Measurements from ENCODE around the gene RPS15. TPM values are rescaled to one million over a fixed set of nuclear protein-coding genes. Genes with fewer than 3 reads are reported as not detected.

The RPS15 gene
- total and polyA plus RNA-seq, 3 experiments from 2014 or later, result 1,485 to 2,756 (median 1,540) TPM

DNA sequence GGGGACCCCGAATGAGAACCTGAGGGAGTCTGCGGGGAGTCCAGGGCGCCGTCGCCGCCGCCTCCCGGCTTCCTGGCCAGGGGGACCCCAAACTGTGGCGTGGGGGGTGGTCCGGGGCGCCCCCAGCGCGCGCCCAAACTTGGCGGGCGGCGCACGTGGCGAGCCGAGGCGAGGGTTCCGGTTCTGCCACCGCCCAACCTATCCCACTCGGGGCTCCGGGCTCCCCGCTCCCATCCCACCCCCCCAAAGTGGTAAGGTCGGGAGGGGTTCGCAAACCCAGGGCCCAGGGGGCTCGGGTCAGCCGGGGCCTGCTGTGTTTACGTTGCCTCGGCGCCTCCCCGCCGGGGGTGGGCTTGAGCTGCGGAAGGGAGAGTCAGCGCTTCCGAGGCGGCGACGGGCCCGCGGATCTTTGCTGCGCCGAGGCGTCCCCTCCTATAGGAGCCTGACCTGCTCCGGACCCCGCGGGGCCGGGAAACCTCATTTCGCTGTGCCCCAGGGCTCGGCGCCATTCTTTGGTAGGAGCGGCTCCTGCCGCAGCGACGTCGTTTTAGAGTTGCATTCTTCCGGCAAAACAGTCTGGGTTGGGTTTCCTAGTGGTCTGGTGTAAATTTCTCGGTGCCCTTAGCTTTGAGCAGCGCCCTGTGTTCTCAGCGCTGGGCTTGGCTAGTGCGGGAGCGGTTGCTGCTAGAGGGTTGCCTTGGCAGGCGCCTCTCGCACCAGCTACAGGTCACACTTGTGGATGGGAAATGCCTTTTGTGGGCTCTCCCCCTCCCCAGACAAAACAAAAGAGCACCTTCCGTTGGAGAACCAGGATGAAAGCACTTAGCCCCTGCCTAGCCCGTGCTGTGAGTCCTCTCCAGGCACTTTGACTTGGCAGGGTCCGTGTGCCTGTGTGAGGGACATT is 29.6 kb upstream of the RPS15 start:
- H3K4me1 ChIP-seq (ENCODE audit: insufficient read depth, low read length), result peaks cover 54% of the 10 kb centered on the region
- no peaks in the 10 kb centered on the region for H3K9me3 Mint-ChIP-seq

DNA sequence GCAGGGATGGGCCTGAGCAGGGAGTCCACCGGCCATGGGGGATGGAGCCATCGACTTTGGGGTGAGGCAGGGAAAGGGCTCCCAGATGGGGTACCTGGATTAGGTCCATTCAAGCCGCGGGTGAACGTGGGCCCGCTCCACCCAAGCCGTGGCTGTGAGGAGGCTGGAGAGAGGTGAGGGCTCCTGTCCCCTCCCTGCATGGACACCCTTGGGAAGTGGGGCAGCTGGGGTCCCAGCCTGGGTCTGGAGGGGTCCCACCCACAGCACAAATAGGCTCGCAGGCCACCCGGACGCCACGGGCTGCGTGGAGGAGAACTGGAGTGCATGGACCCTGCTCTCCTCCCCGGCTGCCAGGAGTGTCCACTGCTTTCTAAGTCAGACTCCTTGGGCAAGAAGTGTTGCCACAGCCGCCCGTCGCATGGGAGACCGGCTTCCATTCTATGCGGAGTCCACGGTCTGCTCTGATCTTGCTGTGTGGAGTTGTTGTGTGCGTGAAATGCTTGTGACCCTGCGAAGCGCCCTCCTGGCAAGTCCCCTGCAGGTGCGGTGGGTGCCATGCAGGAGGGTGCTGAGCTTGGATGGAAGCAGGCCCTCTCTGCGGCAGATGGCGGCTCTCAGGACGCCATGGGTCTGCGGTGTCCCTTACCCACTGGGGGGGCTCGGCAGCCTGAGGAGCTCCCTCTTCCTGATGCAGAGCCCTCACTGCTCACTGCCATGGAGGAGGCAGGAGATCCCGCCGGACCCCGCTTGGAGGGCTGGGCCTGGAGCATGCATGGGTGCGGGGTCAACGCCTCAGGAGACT is 28.8 kb upstream of the RPS15 start:
- DNase-seq, result no peak
- Histone ChIP-seq H3K27me3 (ENCODE audit: insufficient read depth, low read length, poor library complexity, severe bottlenecking) (no peaks in the 10 kb centered on the region), H3K4me3 (ENCODE audit: low read length) (peak overlapping the region; percentile 90), H3K9me3 (ENCODE audit: low read length) (no peaks in the 10 kb centered on the region), H3K27ac (ENCODE audit: low read depth, low read length) (peak overlapping the region; percentile 87), H3K36me3 (ENCODE audit: insufficient read depth, low read length) (peaks cover 4% of the 10 kb centered on the region), H3K4me1 (ENCODE audit: insufficient read depth, low read length) (peaks cover 54% of the 10 kb centered on the region)
- ChIA-PET CTCF (interaction anchor here (1.2 to 2.5 kb wide), 3 partner anchors 28 to 165 kb away, joined by 3 to 8 read pairs (median 4); no protein-coding TSS in a partner anchor), POLR2A (interaction anchor here (1.0 to 1.4 kb wide), 3 partner anchors 12 to 141 kb away, joined by 3 to 7 read pairs (median 7); partner anchors contain the start of gene CIRBP)
- Mint-ChIP-seq H3K36me3 (peaks cover 0 to 37% (median 3%) of the 10 kb centered on the region in 3 donors), H3K27me3 (peaks cover 0 to 2% of the 10 kb centered on the region in 2 donors), H3K27ac (peak overlapping the region; percentile 89 to 97 (median 96)), H3K4me1 (peaks cover 51 to 65% (median 59%) of the 10 kb centered on the region in 3 donors), H3K9me3 (no peaks in the 10 kb centered on the region), H3K4me3 (peak overlapping the region; percentile 83 to 95 (median 93))

More for the DNA sequence above, 29.6 kb upstream of the RPS15 start:
- ChIA-PET POLR2A (interaction anchor here (0.8 to 1.4 kb wide), 4 partner anchors 12 to 140 kb away, joined by 3 to 7 read pairs (median 5); partner anchors contain the start of gene CIRBP), CTCF (interaction anchor here (1.2 to 2.5 kb wide), 2 partner anchors 28 to 164 kb away, joined by 4 to 8 read pairs; no protein-coding TSS in a partner anchor)
- peak overlapping the region; percentile 83 to 95 (median 93) for H3K4me3 Mint-ChIP-seq
- DNase-seq, result peak; percentile 39 to 73 (median 66)
- H3K9me3 ChIP-seq (ENCODE audit: low read length), result no peaks in the 10 kb centered on the region
- peaks cover 4% of the 10 kb centered on the region for H3K36me3 ChIP-seq (ENCODE audit: insufficient read depth, low read length)
- H3K4me1 Mint-ChIP-seq, result peaks cover 50 to 57% (median 52%) of the 10 kb centered on the region in 3 donors
- H3K27ac ChIP-seq (ENCODE audit: low read depth, low read length), result peak overlapping the region; percentile 87
- peak overlapping the region; percentile 89 to 97 (median 96) for H3K27ac Mint-ChIP-seq
- H3K36me3 Mint-ChIP-seq, result peaks cover 0 to 35% (median 3%) of the 10 kb centered on the region in 3 donors
- peaks cover 0 to 5% of the 10 kb centered on the region in 2 donors for H3K27me3 Mint-ChIP-seq
- H3K4me3 ChIP-seq (ENCODE audit: low read length), result peak overlapping the region; percentile 90
- H3K27me3 ChIP-seq (ENCODE audit: insufficient read depth, low read length, poor library complexity, severe bottlenecking), result no peaks in the 10 kb centered on the region

DNA sequence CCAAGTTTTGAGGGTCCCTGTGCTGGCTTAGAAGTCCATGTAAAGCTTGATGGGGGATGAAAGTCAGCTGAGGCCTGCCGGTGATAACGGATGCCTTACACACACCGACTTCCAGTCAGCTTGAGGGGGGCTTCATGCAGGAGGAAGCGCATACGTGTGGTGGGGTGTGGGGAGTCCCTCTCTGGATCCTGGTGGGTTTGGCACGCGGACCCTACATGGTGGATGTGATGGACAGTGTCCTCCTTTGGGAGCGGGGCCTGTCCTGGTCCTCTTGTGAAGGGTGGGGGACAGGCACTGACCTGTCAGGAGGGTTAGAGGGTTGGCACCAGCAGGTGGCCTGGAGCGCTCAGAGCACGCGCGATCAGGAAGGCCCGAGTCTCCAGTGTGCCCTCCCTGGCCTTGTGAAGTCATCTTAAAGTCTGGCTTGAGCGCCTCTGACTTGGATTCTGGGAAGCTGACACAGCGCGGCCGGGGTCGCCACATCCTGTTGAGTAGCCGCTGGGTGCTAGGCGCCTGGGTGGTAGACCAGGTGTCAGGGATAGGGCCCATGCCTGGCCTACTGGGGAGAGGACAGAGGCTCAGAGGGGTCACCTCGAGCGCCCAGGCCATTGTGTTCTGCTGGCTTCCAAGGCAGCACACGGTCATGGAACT is 27.9 kb upstream of the RPS15 start:
- Mint-ChIP-seq H3K27me3 (peaks cover 0 to 5% of the 10 kb centered on the region in 2 donors), H3K36me3 (peaks cover 0 to 38% (median 3%) of the 10 kb centered on the region in 3 donors), H3K9me3 (no peaks in the 10 kb centered on the region), H3K4me3 (peak overlapping the region; percentile 65 to 95 (median 93)), H3K4me1 (peaks cover 55 to 71% (median 65%) of the 10 kb centered on the region in 3 donors), H3K27ac (peak overlapping the region; percentile 68 to 96 (median 92))
- H3K4me1 ChIP-seq (ENCODE audit: insufficient read depth, low read length), result peaks cover 59% of the 10 kb centered on the region
- DNase-seq, result no peak
- CTCF ChIA-PET, result interaction anchor here (1.4 to 2.5 kb wide), 2 partner anchors 27 to 35 kb away, joined by 3 to 8 read pairs; no protein-coding TSS in a partner anchor
- H3K27me3 ChIP-seq (ENCODE audit: insufficient read depth, low read length, poor library complexity, severe bottlenecking), result no peaks in the 10 kb centered on the region
- H3K9me3 ChIP-seq (ENCODE audit: low read length), result no peaks in the 10 kb centered on the region
- peaks cover 4% of the 10 kb centered on the region for H3K36me3 ChIP-seq (ENCODE audit: insufficient read depth, low read length)
- POLR2A ChIA-PET, result no interaction called here
- H3K27ac ChIP-seq (ENCODE audit: low read depth, low read length), result peak overlapping the region; percentile 87
- H3K4me3 ChIP-seq (ENCODE audit: low read length), result peak overlapping the region; percentile 90

DNA sequence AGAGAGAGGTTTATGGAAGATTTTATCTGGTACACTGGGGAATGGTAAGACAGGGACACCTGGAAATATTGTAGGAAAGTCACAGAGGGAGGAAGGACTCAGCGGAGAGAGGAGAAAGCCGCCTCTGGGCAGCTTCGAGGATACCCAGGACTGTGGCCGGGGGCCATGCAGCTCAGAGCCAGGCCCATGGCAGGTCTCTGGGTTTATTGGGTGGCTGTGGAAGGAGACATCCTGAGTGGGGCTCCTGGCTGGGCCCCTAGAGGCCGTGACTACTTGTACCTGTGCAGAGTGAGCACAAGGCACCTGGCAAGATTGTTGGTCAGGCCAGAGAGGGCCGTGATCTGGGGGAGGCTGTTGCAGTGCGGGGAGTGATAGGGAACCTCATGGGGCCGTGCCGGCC is 27.4 kb upstream of the RPS15 start:
- Histone ChIP-seq H3K9me3 (ENCODE audit: low read length) (no peaks in the 10 kb centered on the region), H3K36me3 (ENCODE audit: insufficient read depth, low read length) (peaks cover 4% of the 10 kb centered on the region), H3K27me3 (ENCODE audit: insufficient read depth, low read length, poor library complexity, severe bottlenecking) (no peaks in the 10 kb centered on the region), H3K27ac (ENCODE audit: low read depth, low read length) (peak overlapping the region; percentile 54), H3K4me1 (ENCODE audit: insufficient read depth, low read length) (peaks cover 65% of the 10 kb centered on the region), H3K4me3 (ENCODE audit: low read length) (no peak overlapping the region)
- Mint-ChIP-seq H3K27me3 (peaks cover 0 to 5% of the 10 kb centered on the region in 2 donors), H3K36me3 (peaks cover 0 to 41% (median 3%) of the 10 kb centered on the region in 3 donors), H3K4me3 (peak overlapping the region; percentile 65 to 95 (median 93)), H3K4me1 (peaks cover 59 to 76% (median 70%) of the 10 kb centered on the region in 3 donors), H3K9me3 (no peaks in the 10 kb centered on the region), H3K27ac (peak overlapping the region; percentile 68 to 96 (median 90))
- ChIA-PET POLR2A (no interaction called here), CTCF (interaction anchor here (1.4 kb wide), 1 partner anchor 35 kb away, joined by 3 read pairs; no protein-coding TSS in a partner anchor)
- DNase-seq, result no peak

DNA sequence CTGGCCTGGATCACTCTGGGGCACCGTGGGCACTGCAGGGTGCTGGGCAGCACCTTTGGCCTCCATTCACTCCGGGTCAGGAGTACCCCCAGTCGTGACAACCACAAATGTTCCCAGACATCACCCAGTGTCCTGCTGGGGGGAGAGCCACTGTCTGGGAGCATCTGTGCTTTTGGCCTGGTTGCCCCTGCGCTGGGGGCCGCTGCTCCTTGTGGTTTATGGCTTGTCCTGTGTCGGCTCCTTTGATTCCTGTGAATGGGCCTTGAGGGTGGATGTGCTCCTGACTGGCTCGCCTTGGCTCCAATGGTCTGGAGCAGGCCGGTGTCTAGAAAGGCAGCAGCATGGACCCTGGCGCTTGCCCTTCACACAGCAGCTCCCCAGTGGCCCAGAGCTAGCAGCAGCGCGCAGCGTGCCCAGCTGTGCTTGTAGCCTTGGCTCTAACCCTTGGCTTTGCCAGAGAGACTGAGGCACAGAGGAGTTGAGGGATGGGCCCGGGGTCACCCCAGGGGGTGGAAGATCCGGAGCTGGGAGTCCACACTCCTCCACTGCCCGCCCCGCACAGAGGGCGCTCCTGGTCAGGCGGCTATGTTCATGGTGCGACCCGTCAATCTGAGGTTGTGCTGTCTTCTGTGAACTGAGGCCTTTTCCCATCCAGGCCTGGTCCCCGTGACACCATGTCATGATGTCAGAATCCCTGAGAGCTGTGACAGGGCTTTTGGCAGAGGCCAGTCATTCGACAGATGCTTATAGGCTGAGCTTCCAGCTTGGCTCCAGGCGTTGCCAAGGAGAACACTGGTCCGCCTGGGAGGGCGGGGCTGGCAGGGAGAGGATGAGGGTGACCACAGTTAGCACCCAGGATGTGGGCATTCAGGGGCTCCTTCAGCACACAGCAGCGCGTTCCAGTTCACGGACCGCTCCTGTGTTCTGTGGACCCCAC is 26.7 kb upstream of the RPS15 start:
- Histone ChIP-seq H3K4me1 (ENCODE audit: insufficient read depth, low read length) (peaks cover 68% of the 10 kb centered on the region), H3K27me3 (ENCODE audit: insufficient read depth, low read length, poor library complexity, severe bottlenecking) (no peaks in the 10 kb centered on the region), H3K9me3 (ENCODE audit: low read length) (no peaks in the 10 kb centered on the region), H3K27ac (ENCODE audit: low read depth, low read length) (peak overlapping the region; percentile 54), H3K36me3 (ENCODE audit: insufficient read depth, low read length) (peaks cover 4% of the 10 kb centered on the region), H3K4me3 (ENCODE audit: low read length) (peak overlapping the region; percentile 4)
- ChIA-PET POLR2A (interaction anchor here (0.5 to 0.9 kb wide), 2 partner anchors 9 to 383 kb away, joined by 3 read pairs; no protein-coding TSS in a partner anchor), CTCF (no interaction called here)
- Mint-ChIP-seq H3K4me1 (peaks cover 64 to 81% (median 75%) of the 10 kb centered on the region in 3 donors), H3K27ac (peak overlapping the region; percentile 83 to 97 (median 92)), H3K36me3 (peaks cover 0 to 45% (median 3%) of the 10 kb centered on the region in 3 donors), H3K4me3 (peak overlapping the region; percentile 74 to 95 (median 93)), H3K9me3 (no peaks in the 10 kb centered on the region), H3K27me3 (peaks cover 0 to 5% of the 10 kb centered on the region in 2 donors)
- peak; percentile 34 to 71 (median 47) for DNase-seq

DNA sequence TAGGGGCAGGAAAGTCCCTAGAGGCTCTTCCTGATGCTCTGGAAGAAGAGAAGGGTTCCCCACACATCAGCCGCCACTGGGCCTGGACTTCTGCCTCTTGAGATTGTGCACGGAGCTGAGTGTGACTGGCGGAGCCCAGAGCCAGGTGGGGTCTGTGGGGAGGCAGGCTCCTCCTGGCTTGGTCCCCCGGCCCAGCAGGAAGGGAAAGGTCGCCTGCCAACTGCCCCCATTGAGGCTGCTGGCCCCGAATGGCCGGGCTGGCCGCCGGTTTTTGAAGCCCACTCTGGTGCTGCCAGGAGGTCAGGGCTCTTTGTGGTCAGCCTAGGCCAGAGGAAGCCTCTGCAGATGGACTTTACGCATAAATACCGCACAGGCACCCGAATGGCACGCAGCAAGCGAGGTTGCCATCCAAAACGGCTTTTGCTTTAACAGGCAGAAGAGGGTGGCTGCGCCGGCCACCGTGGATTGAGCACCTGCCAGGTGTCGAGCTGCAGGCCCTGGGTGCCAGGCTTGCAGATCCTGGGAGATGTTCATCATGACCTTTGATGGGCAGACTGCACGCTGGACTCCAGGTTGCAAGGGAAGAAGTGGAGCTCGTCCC is 25.8 kb upstream of the RPS15 start:
- peak overlapping the region; percentile 74 to 93 (median 86) for H3K4me3 Mint-ChIP-seq

More for the DNA sequence above, 25.8 kb upstream of the RPS15 start:
- POLR2A ChIA-PET, result interaction anchor here (0.5 to 1.2 kb wide), 2 partner anchors 137 to 384 kb away, joined by 3 read pairs; partner anchors contain the start of gene FAM174C
- Mint-ChIP-seq H3K36me3 (peaks cover 0 to 50% (median 4%) of the 10 kb centered on the region in 3 donors), H3K27me3 (peaks cover 0 to 5% of the 10 kb centered on the region in 2 donors), H3K9me3 (no peaks in the 10 kb centered on the region), H3K27ac (peak overlapping the region; percentile 83 to 97 (median 90)), H3K4me1 (peaks cover 70 to 87% (median 78%) of the 10 kb centered on the region in 3 donors)
- peak overlapping the region; percentile 54 for H3K27ac ChIP-seq (ENCODE audit: low read depth, low read length)
- H3K4me1 ChIP-seq (ENCODE audit: insufficient read depth, low read length), result peaks cover 64% of the 10 kb centered on the region
- no peaks in the 10 kb centered on the region for H3K9me3 ChIP-seq (ENCODE audit: low read length)
- H3K27me3 ChIP-seq (ENCODE audit: insufficient read depth, low read length, poor library complexity, severe bottlenecking), result no peaks in the 10 kb centered on the region
- H3K4me3 ChIP-seq (ENCODE audit: low read length), result peak overlapping the region; percentile 4
- no peak for DNase-seq
- CTCF ChIA-PET, result no interaction called here
- peaks cover 10% of the 10 kb centered on the region for H3K36me3 ChIP-seq (ENCODE audit: insufficient read depth, low read length)
